ENCODE results near the gene EFNA3.

EFNA3 gene

GRCh38 chr1:155133799-155134281 is 55.2 kb downstream of the EFNA3 start:
- no peak for DNase-seq

GRCh38 chr1:155134322-155134721 is 55.7 kb downstream of the EFNA3 start:
- no peak for DNase-seq

GRCh38 chr1:155134880-155135414 is 56.3 kb downstream of the EFNA3 start:
- DNase-seq: no peak

GRCh38 chr1:155135415-155136028 is 56.9 kb downstream of the EFNA3 start, which contains the start of gene SLC50A1:
SLC50A1 (plus strand) TSS chr1:155135852; CDS start chr1:155135912, 60 bp downstream.
- peak; percentile 77 to 89 (median 88) for DNase-seq

GRCh38 chr1:155136748-155137147 is 58.1 kb downstream of the EFNA3 start:
- DNase-seq: peak in 2 of 6 experiments; percentile 22 to 27
